GM12878 (cell line): ENCODE measurements around the gene SLC44A4. TPM values are rescaled to one million over a fixed set of nuclear protein-coding genes. Genes with fewer than 3 reads are reported as not detected.

Experiments
- ATAC-seq: fragments of 200-7000 bp; cut with Tn5 transposase; 3 replicates; pipeline ENCODE4 v1.9.1; 2020; ENCODE audit warnings: mild to moderate bottlenecking, moderate library complexity
- BruUV-seq: library from RNA; stranded (reverse); fragments of 400-500 nt; replicated peaks from 2 replicates; lab custom pipeline; 2021; lab: Mats Ljungman, UMichigan
- CTCF ChIA-PET: fragments of 300-600 bp; sonication (Branson Sonifier 250); formaldehyde crosslinking; extraction: SDS; loops from one replicate; lab custom pipeline; 2021; ENCODE audit warnings: inconsistent platforms; lab: Yijun Ruan, JAX
- POLR2A ChIA-PET: fragments of 350-600 bp; formaldehyde crosslinking; extraction: SDS; loops from one replicate; lab custom pipeline; 2021; ENCODE audit warnings: inconsistent platforms; lab: Charles Lee
- RAD21 ChIA-PET: fragments of 300-600 bp; sonication (Branson Sonifier 250); formaldehyde crosslinking; loops from one replicate; lab custom pipeline; 2023; ENCODE audit warnings: antibody characterized with exemption; ENCODE audit not compliant: unreplicated experiment; lab: Charles Lee
- SMC1A ChIA-PET: fragments of 300-600 bp; sonication (Branson Sonifier 250); formaldehyde crosslinking; loops from one replicate; lab custom pipeline; 2023; ENCODE audit not compliant: unreplicated experiment, uncharacterized antibody; lab: Charles Lee
- DNase-seq: peaks from one replicate; pipeline ENCODE4 v3.0.0-alpha.2; 2011; ENCODE audit warnings: low read depth, low spot score
- FAIRE-seq: peaks from 3 replicates; lab custom pipeline; 2011; peaks lifted over from hg19 to GRCh38; lab: Jason Lieb, UNC
- H2AFZ ChIP-seq: 2 replicates; pipeline ENCODE4 v1.6.0; 2011; ENCODE audit warnings: low read depth, low read length, control low read depth; ENCODE audit not compliant: control insufficient read depth
- H3K27ac ChIP-seq: 2 replicates; pipeline ENCODE4 v1.5.1; 2011; ENCODE audit warnings: control low read depth; ENCODE audit not compliant: control insufficient read depth, insufficient read depth
- H3K27me3 ChIP-seq, 2 experiments: replicated peaks in 1 of 2; 2 replicates each; pipeline versions ENCODE4 v1.6.0 to v1.6.1; 2011; ENCODE audit warnings: low read length in 1 of 2; ENCODE audit not compliant: control insufficient read depth in 2 of 2, insufficient read depth in 2 of 2
- H3K36me3 ChIP-seq, 2 experiments: 2 replicates each; pipeline ENCODE4 v1.5.1; 2011; ENCODE audit warnings: low read length in 1 of 2; ENCODE audit not compliant: control insufficient read depth in 2 of 2, insufficient read depth in 2 of 2
- H3K4me1 ChIP-seq: 2 replicates; pipeline ENCODE4 v1.6.1; 2011; ENCODE audit warnings: mild to moderate bottlenecking, low read length, moderate library complexity, mixed read lengths; ENCODE audit not compliant: control insufficient read depth, insufficient read depth
- H3K4me2 ChIP-seq: 2 replicates; pipeline ENCODE4 v1.6.0; 2011; ENCODE audit warnings: control low read depth; ENCODE audit not compliant: control insufficient read depth, insufficient read depth
- H3K4me3 ChIP-seq: fragments of 200-600 bp; sonication (generic); 2 replicates; pipeline ENCODE4 v1.5.1; 2016
- H3K79me2 ChIP-seq: 2 replicates; pipeline ENCODE4 v1.6.0; 2011; ENCODE audit warnings: low read length; ENCODE audit not compliant: control insufficient read depth, insufficient read depth
- H3K9ac ChIP-seq: 2 replicates; pipeline ENCODE4 v1.8.0; 2011; ENCODE audit warnings: low read length, control low read depth, mixed read lengths; ENCODE audit not compliant: control insufficient read depth, insufficient read depth
- H3K9me3 ChIP-seq: replicated peaks from 3 replicates; pipeline ENCODE4 v1.5.1; 2011; ENCODE audit warnings: mild to moderate bottlenecking, low read length; ENCODE audit not compliant: control insufficient read depth, insufficient read depth
- H4K20me1 ChIP-seq: 2 replicates; pipeline ENCODE4 v1.6.0; 2011; ENCODE audit not compliant: control insufficient read depth, insufficient read depth
- HDAC6 ChIP-seq: fragments of 200-600 bp; sonication (generic); IDR thresholded peaks from one replicate; pipeline ENCODE4 v1.8.0; 2017; ENCODE audit warnings: antibody characterized with exemption; ENCODE audit not compliant: unreplicated experiment
- HSF1 ChIP-seq: fragments of 150-350 bp; IDR thresholded peaks from 2 replicates; pipeline ENCODE4 v1.6.1; 2014; ENCODE audit warnings: mild to moderate bottlenecking, low read depth, low read length
- IKZF2 ChIP-seq, 2 experiments: fragments of 450-650 bp; IDR thresholded peaks; 2 replicates each; pipeline ENCODE4 v1.6.1; 2017; ENCODE audit warnings: mild to moderate bottlenecking in 2 of 2, moderate library complexity in 2 of 2
- IRF4 ChIP-seq: IDR thresholded peaks from 2 replicates; pipeline ENCODE4 v1.6.1; 2011; ENCODE audit warnings: low read depth, low read length
- PAX5 ChIP-seq: IDR thresholded peaks from 2 replicates; pipeline ENCODE4 v1.6.1; 2011; ENCODE audit warnings: low read depth, low read length, borderline replicate concordance
- POLR2A ChIP-seq: IDR thresholded peaks from 2 replicates; pipeline ENCODE4 v1.6.1; 2011; ENCODE audit warnings: low read depth, mild to moderate bottlenecking, low read length
- POLR2AphosphoS2 ChIP-seq: IDR thresholded peaks from 2 replicates; pipeline ENCODE4 v1.6.1; 2011; ENCODE audit warnings: low read depth, mild to moderate bottlenecking, low read length, improper control_type of control experiment, moderate library complexity
- SKIL ChIP-seq: fragments of 450-650 bp; IDR thresholded peaks from 2 replicates; pipeline ENCODE4 v1.6.1; 2017; ENCODE audit warnings: mild to moderate bottlenecking, low read depth, inconsistent platforms; ENCODE audit not compliant: poor library complexity, severe bottlenecking
- SPI1 ChIP-seq: IDR thresholded peaks from 2 replicates; pipeline ENCODE4 v1.6.1; 2011; ENCODE audit warnings: low read depth, mild to moderate bottlenecking, low read length, moderate library complexity, borderline replicate concordance; ENCODE audit not compliant: insufficient read depth
- TBL1XR1 ChIP-seq: IDR thresholded peaks from 2 replicates; pipeline ENCODE4 v1.6.1; 2012; ENCODE audit warnings: low read depth, low read length, improper control_type of control experiment
- YY1 ChIP-seq: IDR thresholded peaks from 2 replicates; pipeline ENCODE4 v1.6.1; 2011; ENCODE audit warnings: low read depth, mild to moderate bottlenecking, low read length
- ZBTB33 ChIP-seq: fragments of 450-650 bp; IDR thresholded peaks from 2 replicates; pipeline ENCODE4 v1.6.1; 2017; ENCODE audit warnings: mild to moderate bottlenecking
- WGBS: methylation state at CpG from one replicate; pipeline ENCODE4 v1.1.6; 2016; ENCODE audit warnings: low lambda C conversion rate; ENCODE audit not compliant: insufficient replicate concordance, insufficient coverage; ENCODE audit errors: missing lambda C conversion rate; 5-methylcytosine and 5-hydroxymethylcytosine counted together
- in situ Hi-C: fragments of 300-500 bp; cut with MboI; formaldehyde crosslinking; loops from 9 replicates; pipeline ENCODE4 v1.14.3; 2018; ENCODE audit warnings: mixed read lengths
- intact Hi-C: fragments of 100-400 bp; cut with micrococcal nuclease; formaldehyde crosslinking; loops from one replicate; pipeline ENCODE4 v1.14.2; 2022; ENCODE audit not compliant: unreplicated experiment
- polyA plus RNA-seq, 11 experiments: library from polyadenylated mRNA; depleted of rRNA in 4 of 11; unstranded in 6 of 11; stranded (reverse) in 5 of 11; fragments of >200 nt; fragmentation: Nextera tagmentation in 4 of 11; fragmentation: Illumina TruSeq in 1 of 11; extraction: Ambion mirVana in 4 of 11; extraction: Trizol in 1 of 11; gene quantifications; 1 replicate in 1 of 11; 2 replicates in 10 of 11; pipeline versions ENCODE4 v1.2.1 to v1.2.3, GENCODE V29; 2011 to 2016; ENCODE audit warnings: inconsistent platforms in 2 of 11, missing spikeins in 2 of 11, low read depth in 1 of 11
- total RNA-seq, 4 experiments: library from RNA; depleted of rRNA in 3 of 4; stranded (reverse); fragments of >200 nt in 3 of 4; fragmentation: Illumina TruSeq in 1 of 4; extraction: Trizol in 1 of 4; gene quantifications; 2 replicates each; pipeline versions ENCODE4 v1.2.1 to v1.2.3, GENCODE V29; 2013 to 2021

Gene SLC44A4
- total and polyA plus RNA-seq, 10 of the 15 experiments (the other 5 are each of a cell fraction or from before 2014, with no cell fraction given) = 0.04 to 0.24 (median 0.15) TPM; not detected in 3

- no peak for ATAC-seq
- no peak overlapping the region for H3K27ac ChIP-seq
- no peak overlapping the region for H3K4me3 ChIP-seq
- H3K27me3 ChIP-seq = no peaks in the 10 kb centered on the region
- BruUV-seq = no TSS peak
- RAD21 ChIA-PET = no interaction called here
- POLR2A ChIA-PET = interaction anchor here (0.6 to 0.9 kb wide), 4 partner anchors 9 to 238 kb away, joined by 3 to 4 read pairs (median 4); no protein-coding TSS in a partner anchor
- no peaks in the 10 kb centered on the region for H4K20me1 ChIP-seq
- SMC1A ChIA-PET = no interaction called here
- H2AFZ ChIP-seq = no peak overlapping the region
- DNase-seq = no peak
- intact Hi-C loops = no loop called here
- H3K4me2 ChIP-seq = no peak overlapping the region
- H3K4me1 ChIP-seq = no peaks in the 10 kb centered on the region; the same call in 1 of the 2 replicates
- 67% methylated on average over 3 of the region's 3 CpGs for WGBS
- H3K9me3 ChIP-seq = no peaks in the 10 kb centered on the region
- no peak overlapping the region for H3K9ac ChIP-seq
- TF ChIP-seq POLR2A (peak; percentile 19; the same call in 1 of the 2 replicates), YY1 (no peak)
- TF ChIP-seq, all 136 proteins: peak for 1
- peaks cover 0 to 2% of the 10 kb centered on the region in 2 experiments; a peak in 3 of 4 replicates for H3K36me3 ChIP-seq
- FAIRE-seq = no peak
- in situ Hi-C loops = no loop called here
- H3K79me2 ChIP-seq = no peaks in the 10 kb centered on the region; the same call in 1 of the 2 replicates
- CTCF ChIA-PET = interaction anchor here (0.7 to 1.0 kb wide), 2 partner anchors 18 to 78 kb away, joined by 3 read pairs; partner anchors contain the start of gene NEU1
Observed at GRCh38 chr6:31844507-31844906, 34.3 kb downstream of the SLC44A4 start.

- FAIRE-seq = no peak
- RAD21 ChIA-PET = no interaction called here
- no peaks in the 10 kb centered on the region for H3K9me3 ChIP-seq
- H3K4me3 ChIP-seq = no peak overlapping the region
- TF ChIP-seq SPI1 (no peak), IRF4 (no peak), POLR2AphosphoS2 (no peak), HDAC6 (no peak), TBL1XR1 (no peak), HSF1 (no peak), IKZF2 (IDR thresholded peaks at IDR 0.05) (no peak), SKIL (no peak), PAX5 (no peak), ZBTB33 (no peak)
- 94% methylated on average over 9 of the region's 9 CpGs for WGBS
- H3K9ac ChIP-seq = no peak overlapping the region
- H3K27me3 ChIP-seq = no peaks in the 10 kb centered on the region
- H2AFZ ChIP-seq = no peak overlapping the region
- peaks cover 23% of the 10 kb centered on the region for H3K79me2 ChIP-seq
- CTCF ChIA-PET = interaction anchor here (1.4 kb wide), 1 partner anchor 12 kb away, joined by 4 read pairs; no protein-coding TSS in a partner anchor
- POLR2A ChIA-PET = interaction anchor here (0.8 kb wide), 1 partner anchor 16 kb away, joined by 3 read pairs; no protein-coding TSS in a partner anchor
- SMC1A ChIA-PET = interaction anchor here (1.0 kb wide), 1 partner anchor 110 kb away, joined by 3 read pairs; no protein-coding TSS in a partner anchor
- H3K4me1 ChIP-seq = peaks cover 13% of the 10 kb centered on the region
- H4K20me1 ChIP-seq = peaks cover 9% of the 10 kb centered on the region
- intact Hi-C loops (no loop called here), in situ Hi-C loops (no loop called here)
- no TSS peak for BruUV-seq
- H3K4me2 ChIP-seq = no peak overlapping the region
- DNase-seq = no peak
- peaks cover 9 to 24% of the 10 kb centered on the region in 2 experiments for H3K36me3 ChIP-seq
- no peak for ATAC-seq
- H3K27ac ChIP-seq = no peak overlapping the region
Observed at GRCh38 chr6:31842053-31842452, 36.7 kb downstream of the SLC44A4 start.
